LNCaP clone FGC (cell line): ENCODE measurements around the gene BTD.

Experiments used
- DNase-seq: peaks from one replicate; pipeline ENCODE4 v3.0.0-alpha.2; 2011; ENCODE audit warnings: low read depth
- H3K4me3 ChIP-seq: 2 replicates; pipeline ENCODE4 v1.5.1; 2011; ENCODE audit warnings: mild to moderate bottlenecking, low read depth, low read length, control low read depth
- TF ChIP-seq, protein P1 (sequence below): IDR thresholded peaks from 2 replicates; pipeline ENCODE4 v1.5.1; 2012; ENCODE audit warnings: mild to moderate bottlenecking; ENCODE audit not compliant: control insufficient read depth, insufficient read depth; ENCODE audit errors: extremely low read depth

Gene BTD

DNA sequence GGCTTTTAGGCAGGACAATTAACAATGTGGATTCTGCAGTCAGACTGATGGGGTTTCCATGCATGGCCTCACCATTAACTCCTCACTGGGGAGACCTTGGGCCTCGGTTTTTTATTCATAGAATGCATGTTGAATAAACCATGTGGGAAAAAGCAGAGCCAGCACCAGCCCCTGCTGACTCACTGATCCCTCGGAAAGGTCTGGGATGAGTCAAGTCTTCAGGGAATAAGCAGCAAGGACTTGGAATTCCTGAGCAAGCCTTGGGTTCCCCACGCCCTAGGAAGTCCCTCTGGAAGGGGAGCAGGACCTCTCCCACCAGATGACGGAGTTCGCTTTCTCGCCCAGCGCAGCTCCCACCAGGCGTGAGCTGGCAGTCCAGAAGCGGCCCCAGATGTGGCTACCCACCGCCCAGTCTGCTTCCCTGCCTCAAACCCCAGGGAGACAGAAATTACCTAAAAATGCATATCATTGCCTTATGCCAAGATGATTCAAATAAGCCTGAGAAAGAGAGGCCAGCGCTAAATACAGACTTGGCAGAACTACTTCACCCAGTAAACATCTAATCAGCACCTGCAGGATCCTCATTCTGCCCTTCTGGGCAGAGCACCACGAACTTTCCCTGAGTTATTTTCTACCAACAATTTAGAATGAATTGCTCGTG, 45.4 kb downstream of the BTD start:
- H3K4me3 ChIP-seq, result no peak overlapping the region
- TF ChIP-seq, protein P1, sequence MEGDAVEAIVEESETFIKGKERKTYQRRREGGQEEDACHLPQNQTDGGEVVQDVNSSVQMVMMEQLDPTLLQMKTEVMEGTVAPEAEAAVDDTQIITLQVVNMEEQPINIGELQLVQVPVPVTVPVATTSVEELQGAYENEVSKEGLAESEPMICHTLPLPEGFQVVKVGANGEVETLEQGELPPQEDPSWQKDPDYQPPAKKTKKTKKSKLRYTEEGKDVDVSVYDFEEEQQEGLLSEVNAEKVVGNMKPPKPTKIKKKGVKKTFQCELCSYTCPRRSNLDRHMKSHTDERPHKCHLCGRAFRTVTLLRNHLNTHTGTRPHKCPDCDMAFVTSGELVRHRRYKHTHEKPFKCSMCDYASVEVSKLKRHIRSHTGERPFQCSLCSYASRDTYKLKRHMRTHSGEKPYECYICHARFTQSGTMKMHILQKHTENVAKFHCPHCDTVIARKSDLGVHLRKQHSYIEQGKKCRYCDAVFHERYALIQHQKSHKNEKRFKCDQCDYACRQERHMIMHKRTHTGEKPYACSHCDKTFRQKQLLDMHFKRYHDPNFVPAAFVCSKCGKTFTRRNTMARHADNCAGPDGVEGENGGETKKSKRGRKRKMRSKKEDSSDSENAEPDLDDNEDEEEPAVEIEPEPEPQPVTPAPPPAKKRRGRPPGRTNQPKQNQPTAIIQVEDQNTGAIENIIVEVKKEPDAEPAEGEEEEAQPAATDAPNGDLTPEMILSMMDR, result no peak
- DNase-seq, result no peak

DNA sequence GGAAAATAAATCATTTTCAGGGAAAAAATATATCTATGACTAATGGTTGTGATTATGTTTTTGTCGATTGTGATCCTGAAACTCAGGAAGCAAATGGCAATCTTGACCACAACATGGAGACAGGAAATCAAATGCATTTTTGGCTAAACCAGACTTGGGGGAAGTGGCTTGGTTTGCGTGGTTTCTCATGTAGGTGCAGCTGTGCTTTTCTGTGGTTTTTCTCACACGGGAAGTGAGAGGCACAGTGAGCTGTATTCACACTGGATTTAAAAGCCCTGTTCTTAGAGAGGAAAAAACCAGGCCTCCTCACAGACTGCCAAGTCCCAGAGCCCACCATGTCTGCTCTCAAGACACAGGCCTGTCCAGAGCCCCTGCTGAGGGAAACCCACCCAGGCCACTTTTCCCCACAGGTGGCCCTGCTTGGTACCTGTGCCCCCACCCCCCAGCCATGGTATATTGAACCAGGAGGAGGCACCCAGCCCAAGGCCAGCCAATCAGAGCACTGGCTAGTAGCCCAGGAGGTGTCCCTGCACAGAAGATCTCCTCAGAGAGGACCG, 46.1 kb downstream of the BTD start:
- TF ChIP-seq, protein P1, result no peak
- no peak overlapping the region for H3K4me3 ChIP-seq
- no peak for DNase-seq

DNA sequence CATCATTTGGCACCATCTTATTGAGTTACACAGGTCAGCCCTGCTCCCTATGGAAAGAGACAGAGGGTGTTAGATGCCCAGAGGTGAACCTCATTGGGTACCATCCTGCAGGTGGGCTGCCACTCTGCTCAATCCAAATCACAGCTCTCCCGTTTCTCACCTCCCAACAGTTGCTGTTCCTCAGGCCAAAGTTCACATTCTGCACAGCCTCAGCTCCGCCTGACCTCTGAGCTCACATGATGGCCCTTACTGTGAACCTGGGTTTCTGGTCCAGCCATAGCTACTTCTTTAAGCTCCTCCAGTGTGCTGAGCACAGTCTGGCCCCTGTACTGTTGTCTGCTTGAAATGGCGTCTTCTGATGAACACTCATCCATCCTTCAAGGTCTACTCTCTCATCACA, 47.8 kb downstream of the BTD start:
- no peak overlapping the region for H3K4me3 ChIP-seq
- DNase-seq, result no peak
- TF ChIP-seq, protein P1, result no peak

DNA sequence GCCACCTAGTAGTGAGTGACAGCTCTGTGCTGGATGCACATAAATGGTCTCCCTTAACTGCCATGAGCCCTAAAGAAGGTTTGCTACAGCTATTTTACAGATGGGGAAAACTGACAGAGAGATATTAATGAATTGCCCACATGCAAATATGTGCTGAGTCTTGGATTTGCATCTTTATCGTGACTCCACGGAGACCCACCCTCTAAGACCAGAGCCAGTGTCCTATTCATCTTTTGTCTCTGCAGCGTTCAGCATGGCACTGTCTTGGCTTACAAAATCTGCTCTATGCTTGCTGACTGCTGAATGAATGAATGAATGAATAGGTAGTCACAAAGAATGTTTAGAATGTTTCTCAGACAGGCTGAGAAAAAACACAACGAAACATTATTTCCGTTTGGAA, 48.3 kb downstream of the BTD start:
- no peak overlapping the region for H3K4me3 ChIP-seq
- TF ChIP-seq, protein P1, result no peak
- no peak for DNase-seq

DNA sequence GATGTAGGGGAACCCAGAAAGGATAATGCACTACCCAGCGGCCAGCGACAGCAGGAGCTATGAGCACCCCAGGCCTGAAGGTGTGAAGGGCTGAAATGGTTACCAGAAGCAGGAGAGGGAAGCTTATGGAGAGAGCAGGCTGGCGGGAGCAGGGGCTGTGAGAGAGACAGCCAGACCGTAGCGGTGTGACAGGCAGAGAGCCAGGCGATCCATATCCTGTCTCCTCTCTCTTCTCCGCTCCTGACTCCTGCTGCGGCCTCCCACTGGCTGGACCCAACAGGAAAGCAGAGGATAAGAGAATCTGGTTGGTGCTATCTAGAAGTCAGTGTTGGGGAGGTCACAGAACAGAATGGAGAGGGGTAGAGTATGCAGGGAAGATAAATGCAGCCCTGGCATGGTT, 49.9 kb downstream of the BTD start:
- no peak overlapping the region for H3K4me3 ChIP-seq
- TF ChIP-seq, protein P1, result no peak

DNA sequence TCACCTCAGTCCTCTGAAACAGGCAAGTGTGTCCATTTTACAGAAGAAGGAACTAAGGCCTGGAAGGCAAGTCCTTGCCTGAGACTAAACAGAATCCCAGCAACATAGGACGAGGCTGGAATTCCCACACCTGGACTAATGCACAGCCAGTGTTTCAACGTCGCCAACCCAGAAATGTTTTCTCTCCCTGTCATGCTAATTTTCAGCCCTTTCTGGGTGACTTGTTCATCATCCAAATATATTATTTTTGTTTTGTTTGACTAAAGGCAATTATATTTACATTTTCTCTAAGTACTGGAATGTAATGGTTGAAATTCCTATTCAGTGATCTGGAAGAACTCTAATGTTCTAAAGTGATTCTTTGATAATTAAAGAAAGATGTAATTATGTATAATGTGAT, 51.8 kb downstream of the BTD start:
- DNase-seq, result no peak
- TF ChIP-seq, protein P1, result no peak
- H3K4me3 ChIP-seq, result no peak overlapping the region

More for the DNA sequence above, 49.9 kb downstream of the BTD start:
- DNase-seq, result no peak

DNA sequence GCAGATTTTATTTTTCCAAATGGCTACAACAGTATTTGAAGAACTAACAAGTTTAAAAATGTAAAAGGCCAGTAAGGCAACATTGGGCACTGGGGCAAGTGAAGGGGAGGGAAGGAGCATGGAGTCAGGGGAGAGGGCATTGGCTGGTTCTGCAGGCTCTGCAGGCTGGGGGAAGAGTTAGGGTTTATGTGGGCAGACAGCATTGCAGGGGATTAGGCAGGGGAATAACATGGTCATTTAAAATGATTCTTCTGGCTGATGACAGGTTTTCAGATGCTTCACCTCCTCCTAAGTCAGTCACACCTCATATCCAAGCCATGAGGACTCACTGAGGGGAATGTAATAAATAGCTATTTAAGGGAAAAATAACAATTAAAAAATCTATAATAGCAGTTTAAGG, 52.6 kb downstream of the BTD start:
- H3K4me3 ChIP-seq, result no peak overlapping the region
- no peak for DNase-seq
- TF ChIP-seq, protein P1, result no peak
